ENCODE measurements around the gene INSIG1.

INSIG1 gene

DNA sequence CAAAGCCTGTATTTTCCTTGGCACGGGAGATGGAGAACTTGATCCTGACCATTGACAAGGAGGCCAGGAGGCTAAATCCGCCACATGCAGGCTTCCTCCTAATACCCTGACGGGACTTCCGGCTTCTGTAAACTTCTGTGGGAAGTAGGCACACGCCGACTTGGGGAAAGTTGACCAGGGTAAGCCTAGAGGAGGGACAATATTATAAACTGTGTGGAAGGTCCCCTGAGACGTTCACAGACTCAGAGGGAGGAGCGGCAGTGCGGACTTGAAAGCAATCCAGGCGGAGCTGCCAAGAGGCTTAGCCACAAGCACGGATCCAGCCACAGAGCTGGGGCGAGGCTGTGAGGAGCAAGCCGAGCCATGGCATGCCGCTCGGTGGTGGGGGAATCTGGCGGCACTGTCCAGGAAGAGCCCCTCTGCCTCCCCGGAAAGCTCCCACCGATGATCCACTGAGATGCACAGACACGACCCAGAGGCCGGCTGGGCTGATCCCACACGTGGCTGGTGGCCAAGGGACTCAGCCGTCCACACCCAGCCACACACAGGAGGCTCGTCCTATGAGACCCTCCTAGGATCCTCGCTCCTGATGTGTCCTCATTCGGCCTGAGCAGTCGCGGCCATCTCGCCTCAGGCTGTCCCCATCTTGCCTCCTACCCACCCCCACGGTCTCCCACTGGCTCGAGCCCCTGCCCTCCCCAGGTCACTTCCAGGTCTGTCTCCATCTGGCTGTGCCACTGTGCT is 40.0 kb upstream of the INSIG1 start:
- Histone ChIP-seq H3K9me3 (ENCODE audit: control insufficient read depth in 2 of 2, low read length in 2 of 2) (no peaks in the 10 kb centered on the region), H3K4me1 (ENCODE audit: control insufficient read depth, insufficient read depth, low read length) (peaks cover 4% of the 10 kb centered on the region), H3K27me3 (ENCODE audit: control insufficient read depth in 1 of 2, insufficient read depth in 2 of 2, low read length in 2 of 2) (peaks cover 3 to 7% of the 10 kb centered on the region in 2 donors), H3K9ac (ENCODE audit: low read length in 2 of 2) (no peak overlapping the region), H3K27ac (ENCODE audit: low read length) (no peak overlapping the region), H3K4me3 (ENCODE audit: low read length in 2 of 2) (no peak overlapping the region), H3K36me3 (ENCODE audit: control insufficient read depth in 2 of 2, insufficient read depth in 2 of 2, low read length in 2 of 2) (no peaks in the 10 kb centered on the region)

DNA sequence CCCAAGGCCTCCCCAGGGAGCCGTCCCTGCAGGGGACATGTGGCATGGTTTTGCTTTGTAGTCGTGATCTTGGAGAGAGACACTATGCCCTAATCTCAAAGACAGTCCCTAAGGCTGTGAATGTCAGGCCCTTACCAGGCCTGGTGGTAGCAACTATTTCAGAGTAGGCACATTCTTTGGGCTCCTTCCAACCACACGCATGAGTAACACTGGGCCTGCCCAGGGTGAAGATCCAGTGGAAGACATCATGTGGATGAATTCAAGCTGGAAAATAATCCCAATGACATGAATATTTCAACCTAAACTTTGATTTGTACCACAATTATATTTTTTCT is 39.5 kb upstream of the INSIG1 start:
- H3K27me3 ChIP-seq (ENCODE audit: control insufficient read depth in 1 of 2, insufficient read depth in 2 of 2, low read length in 2 of 2), result peaks cover 3 to 7% of the 10 kb centered on the region in 2 donors
- H3K4me3 ChIP-seq (ENCODE audit: low read length in 2 of 2), result no peak overlapping the region
- no peak overlapping the region for H3K27ac ChIP-seq (ENCODE audit: low read length)
- H3K4me1 ChIP-seq (ENCODE audit: control insufficient read depth, insufficient read depth, low read length), result peaks cover 4% of the 10 kb centered on the region
- H3K9ac ChIP-seq (ENCODE audit: low read length in 2 of 2), result no peak overlapping the region
- H3K9me3 ChIP-seq (ENCODE audit: control insufficient read depth in 2 of 2, low read length in 2 of 2), result no peaks in the 10 kb centered on the region
- no peaks in the 10 kb centered on the region for H3K36me3 ChIP-seq (ENCODE audit: control insufficient read depth in 2 of 2, insufficient read depth in 2 of 2, low read length in 2 of 2)

DNA sequence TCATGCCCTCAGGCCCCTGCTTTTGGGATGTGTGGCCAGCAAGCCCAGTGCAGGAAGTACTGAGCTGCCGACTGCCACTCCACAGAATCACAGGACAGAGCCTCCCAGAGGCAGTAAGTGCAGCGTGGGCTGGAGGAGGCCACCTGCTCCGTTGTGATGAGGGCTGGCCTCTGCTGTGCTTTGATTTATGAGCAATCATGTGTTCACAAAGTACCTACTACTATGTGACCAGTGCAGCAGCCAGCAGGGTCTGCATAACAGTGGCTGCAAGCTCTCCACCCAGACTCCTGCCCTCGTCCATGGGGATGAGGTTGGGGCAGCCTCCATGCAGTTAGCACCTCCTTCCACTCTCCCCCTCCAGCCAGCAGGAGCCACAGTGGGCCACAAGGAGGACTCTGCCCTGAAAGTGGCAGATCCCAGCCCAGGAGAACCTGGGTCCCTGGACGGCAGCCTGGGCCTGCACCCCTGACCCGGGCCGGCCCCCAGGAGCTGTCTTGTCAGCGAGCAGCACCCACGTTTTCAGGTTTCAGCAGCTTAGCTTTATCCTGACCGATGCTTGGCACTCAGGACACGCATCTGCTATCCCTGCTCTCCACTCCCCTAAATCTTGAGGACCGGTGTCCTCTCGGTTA is 37.7 kb upstream of the INSIG1 start:
- Histone ChIP-seq H3K36me3 (ENCODE audit: control insufficient read depth in 2 of 2, insufficient read depth in 2 of 2, low read length in 2 of 2) (no peaks in the 10 kb centered on the region), H3K4me1 (ENCODE audit: control insufficient read depth, insufficient read depth, low read length) (peaks cover 4% of the 10 kb centered on the region), H3K27ac (ENCODE audit: low read length) (no peak overlapping the region), H3K9me3 (ENCODE audit: control insufficient read depth in 2 of 2, low read length in 2 of 2) (no peaks in the 10 kb centered on the region), H3K9ac (ENCODE audit: low read length in 2 of 2) (no peak overlapping the region), H3K27me3 (ENCODE audit: control insufficient read depth in 1 of 2, insufficient read depth in 2 of 2, low read length in 2 of 2) (peaks cover 3 to 16% of the 10 kb centered on the region in 2 donors), H3K4me3 (ENCODE audit: low read length in 2 of 2) (no peak overlapping the region)

DNA sequence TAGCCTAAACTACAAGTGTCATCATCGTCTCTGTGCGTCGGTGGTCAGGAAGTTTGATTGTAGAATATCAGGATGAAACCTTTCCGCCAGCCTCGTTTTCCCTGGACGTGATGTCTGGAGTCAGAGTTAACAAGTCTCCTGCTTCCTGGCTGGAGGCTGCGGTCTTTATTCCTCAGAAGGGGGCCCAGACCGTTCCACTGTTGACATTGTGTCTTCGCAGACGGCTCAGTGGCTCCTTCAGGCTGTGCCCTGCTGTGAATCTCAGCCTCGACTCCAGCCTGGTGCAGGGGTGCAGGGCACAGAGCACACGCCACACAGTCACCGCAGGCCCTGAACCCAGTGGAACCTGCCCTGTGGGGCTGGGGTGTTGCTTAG is 37.2 kb upstream of the INSIG1 start:
- H3K4me3 ChIP-seq (ENCODE audit: low read length in 2 of 2), result no peak overlapping the region

DNA sequence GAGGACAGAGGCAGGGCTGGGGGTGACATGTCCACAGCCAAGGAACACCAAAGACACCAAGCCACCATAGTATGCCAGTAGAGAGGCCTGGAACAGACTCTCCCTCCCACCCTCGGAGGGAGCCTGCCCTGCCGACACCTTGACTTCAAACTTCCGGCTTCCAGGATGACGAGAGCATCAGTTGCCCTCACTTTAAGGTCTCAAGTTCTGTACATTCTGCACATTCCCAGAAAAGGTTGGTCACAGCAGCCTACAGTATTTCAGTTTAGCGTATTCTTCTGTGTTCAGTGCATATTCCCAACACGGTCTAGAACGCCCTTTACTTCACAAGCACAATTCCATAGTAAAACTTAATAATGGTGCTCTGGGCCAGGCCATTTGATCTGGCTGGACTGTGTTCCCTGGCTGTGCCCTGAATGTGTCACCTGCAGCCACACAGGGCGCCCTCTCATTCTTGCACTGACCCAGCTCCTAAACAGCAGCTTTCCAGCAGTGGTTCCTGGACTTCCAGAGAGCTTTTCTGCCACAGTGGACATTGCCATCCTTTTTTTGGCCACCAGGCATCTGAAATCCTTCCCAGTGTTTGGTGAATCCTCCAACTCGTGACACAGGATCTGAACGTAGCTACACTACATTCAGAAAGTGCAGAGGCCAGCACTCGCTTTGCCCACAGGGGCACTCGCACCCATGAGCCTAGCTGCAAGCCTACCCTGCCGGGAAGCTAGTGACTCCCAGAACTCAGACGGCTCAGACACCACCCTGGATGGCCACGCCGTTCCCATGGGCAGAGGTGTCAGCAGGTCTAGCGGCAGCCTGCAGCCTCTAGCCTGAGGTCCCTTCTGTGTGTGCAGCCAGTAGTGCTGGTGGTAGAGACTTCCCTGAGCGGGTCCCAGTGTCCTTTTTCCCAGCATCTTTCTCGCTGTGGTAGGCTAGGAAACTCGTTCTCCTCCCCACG is 36.4 kb upstream of the INSIG1 start:
- H3K27me3 ChIP-seq (ENCODE audit: control insufficient read depth in 1 of 2, insufficient read depth in 2 of 2, low read length in 2 of 2), result peaks cover 3 to 16% of the 10 kb centered on the region in 2 donors
- no peak overlapping the region for H3K4me3 ChIP-seq (ENCODE audit: low read length in 2 of 2)
- peaks cover 4% of the 10 kb centered on the region for H3K4me1 ChIP-seq (ENCODE audit: control insufficient read depth, insufficient read depth, low read length)
- no peaks in the 10 kb centered on the region for H3K9me3 ChIP-seq (ENCODE audit: control insufficient read depth in 2 of 2, low read length in 2 of 2)
- no peak overlapping the region for H3K9ac ChIP-seq (ENCODE audit: low read length in 2 of 2)
- H3K27ac ChIP-seq (ENCODE audit: low read length), result no peak overlapping the region
- H3K36me3 ChIP-seq (ENCODE audit: control insufficient read depth in 2 of 2, insufficient read depth in 2 of 2, low read length in 2 of 2), result no peaks in the 10 kb centered on the region

More for the DNA sequence above, 37.2 kb upstream of the INSIG1 start:
- Histone ChIP-seq H3K9me3 (ENCODE audit: control insufficient read depth in 2 of 2, low read length in 2 of 2) (no peaks in the 10 kb centered on the region), H3K36me3 (ENCODE audit: control insufficient read depth in 2 of 2, insufficient read depth in 2 of 2, low read length in 2 of 2) (no peaks in the 10 kb centered on the region), H3K27me3 (ENCODE audit: control insufficient read depth in 1 of 2, insufficient read depth in 2 of 2, low read length in 2 of 2) (peaks cover 3 to 16% of the 10 kb centered on the region in 2 donors), H3K9ac (ENCODE audit: low read length in 2 of 2) (no peak overlapping the region), H3K4me1 (ENCODE audit: control insufficient read depth, insufficient read depth, low read length) (peaks cover 4% of the 10 kb centered on the region), H3K27ac (ENCODE audit: low read length) (no peak overlapping the region)

DNA sequence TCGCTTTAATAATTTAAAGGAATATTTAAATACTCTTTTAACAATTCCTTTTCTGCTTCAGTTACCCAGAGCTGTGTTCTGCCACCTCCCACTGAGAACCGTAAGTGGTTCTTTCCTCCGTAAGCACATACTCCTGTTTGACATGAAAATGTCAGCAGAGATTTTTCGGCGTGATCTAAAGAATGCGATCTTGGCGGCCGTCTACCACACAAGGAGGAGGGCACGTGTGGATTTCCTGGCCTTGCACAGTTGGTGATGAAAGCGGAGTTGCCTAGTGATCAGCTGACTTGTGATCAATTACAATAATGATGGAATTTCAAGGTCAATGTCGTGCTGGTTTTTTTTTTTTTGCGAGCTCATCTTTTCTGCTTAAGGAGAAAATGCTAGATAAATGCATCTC is 35.6 kb upstream of the INSIG1 start:
- H3K9ac ChIP-seq (ENCODE audit: low read length in 2 of 2), result no peak overlapping the region
- no peak overlapping the region for H3K27ac ChIP-seq (ENCODE audit: low read length)
- H3K27me3 ChIP-seq (ENCODE audit: control insufficient read depth in 1 of 2, insufficient read depth in 2 of 2, low read length in 2 of 2), result peaks cover 3 to 16% of the 10 kb centered on the region in 2 donors
- peaks cover 4% of the 10 kb centered on the region for H3K4me1 ChIP-seq (ENCODE audit: control insufficient read depth, insufficient read depth, low read length)
- no peak overlapping the region for H3K4me3 ChIP-seq (ENCODE audit: low read length in 2 of 2)
- H3K9me3 ChIP-seq (ENCODE audit: control insufficient read depth in 2 of 2, low read length in 2 of 2), result no peaks in the 10 kb centered on the region
- no peaks in the 10 kb centered on the region for H3K36me3 ChIP-seq (ENCODE audit: control insufficient read depth in 2 of 2, insufficient read depth in 2 of 2, low read length in 2 of 2)

DNA sequence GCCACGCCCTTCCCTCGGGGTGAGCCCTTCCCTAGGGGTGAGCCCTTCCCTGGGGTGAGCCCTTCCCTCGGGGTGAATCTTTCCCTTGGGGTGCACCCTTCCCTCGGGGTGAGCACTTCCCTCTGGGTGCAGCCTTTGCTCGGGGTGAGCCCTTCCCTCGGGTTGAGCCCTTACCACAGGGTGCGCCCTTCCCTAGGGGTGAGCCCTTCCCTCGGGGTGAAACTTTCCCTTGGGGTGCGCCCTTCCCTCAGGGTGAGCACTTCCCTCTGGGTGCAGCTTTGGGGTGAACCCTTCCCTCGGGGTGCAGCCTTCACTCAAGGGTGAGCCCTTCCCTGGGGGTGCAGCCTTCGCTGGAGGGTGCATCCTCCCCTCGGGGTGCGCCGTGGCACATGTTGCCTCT is 34.6 kb upstream of the INSIG1 start:
- Histone ChIP-seq H3K36me3 (ENCODE audit: control insufficient read depth in 2 of 2, insufficient read depth in 2 of 2, low read length in 2 of 2) (no peaks in the 10 kb centered on the region), H3K4me3 (ENCODE audit: low read length in 2 of 2) (no peak overlapping the region), H3K27ac (ENCODE audit: low read length) (no peak overlapping the region), H3K27me3 (ENCODE audit: control insufficient read depth in 1 of 2, insufficient read depth in 2 of 2, low read length in 2 of 2) (peaks cover 3 to 14% of the 10 kb centered on the region in 2 donors), H3K9ac (ENCODE audit: low read length in 2 of 2) (no peak overlapping the region), H3K4me1 (ENCODE audit: control insufficient read depth, insufficient read depth, low read length) (peaks cover 1% of the 10 kb centered on the region), H3K9me3 (ENCODE audit: control insufficient read depth in 2 of 2, low read length in 2 of 2) (no peaks in the 10 kb centered on the region)

DNA sequence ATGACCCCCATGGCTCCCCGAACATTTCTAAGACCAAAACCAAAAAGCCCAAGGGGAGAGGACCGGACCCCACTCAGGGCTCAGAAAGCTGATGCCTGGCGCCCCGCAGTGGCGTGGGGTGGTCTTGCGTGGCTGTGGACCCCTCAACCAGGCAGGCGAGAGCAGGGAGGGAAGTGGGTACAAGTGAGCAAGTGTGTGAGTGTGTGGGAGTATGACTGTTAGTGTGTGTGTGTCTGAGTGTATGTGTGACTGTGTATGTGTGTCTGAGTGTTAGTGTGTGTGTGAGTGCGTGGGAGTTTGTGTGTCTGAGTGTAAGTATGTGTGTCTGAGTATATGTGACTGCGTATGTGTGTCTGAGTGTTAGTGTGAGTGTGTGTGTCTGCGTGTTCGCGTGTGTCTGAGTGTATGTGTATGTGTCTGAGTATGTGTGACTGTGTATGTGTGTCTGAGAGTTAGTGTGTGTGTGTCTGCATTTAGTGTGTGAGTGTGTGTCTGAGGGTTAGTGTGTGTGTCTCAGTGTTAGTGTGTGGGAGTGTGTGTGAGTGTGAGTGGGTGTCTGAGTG is 34.0 kb upstream of the INSIG1 start:
- Histone ChIP-seq H3K4me3 (ENCODE audit: low read length in 2 of 2) (no peak overlapping the region), H3K36me3 (ENCODE audit: control insufficient read depth in 2 of 2, insufficient read depth in 2 of 2, low read length in 2 of 2) (no peaks in the 10 kb centered on the region), H3K9ac (ENCODE audit: low read length in 2 of 2) (no peak overlapping the region), H3K4me1 (ENCODE audit: control insufficient read depth, insufficient read depth, low read length) (no peaks in the 10 kb centered on the region), H3K9me3 (ENCODE audit: control insufficient read depth in 2 of 2, low read length in 2 of 2) (no peaks in the 10 kb centered on the region), H3K27me3 (ENCODE audit: control insufficient read depth in 1 of 2, insufficient read depth in 2 of 2, low read length in 2 of 2) (peaks cover 3 to 14% of the 10 kb centered on the region in 2 donors), H3K27ac (ENCODE audit: low read length) (no peak overlapping the region)

DNA sequence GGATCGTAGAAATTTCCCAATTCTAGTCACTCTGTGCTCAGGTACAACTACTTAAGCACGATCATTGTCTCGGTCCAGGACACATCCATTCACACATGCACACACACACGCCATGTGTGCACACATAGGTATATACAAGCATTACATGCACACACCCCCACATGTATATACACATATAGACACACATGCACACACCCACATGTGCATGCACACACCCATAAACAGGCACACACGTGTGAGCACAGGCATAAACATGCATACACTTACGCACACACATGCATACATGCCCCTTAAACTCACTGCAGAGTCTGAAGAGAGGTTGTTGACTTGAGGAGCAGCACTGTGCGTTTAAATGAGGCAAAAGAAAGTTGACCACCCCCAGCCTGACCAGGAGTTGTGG is 32.5 kb upstream of the INSIG1 start:
- no peaks in the 10 kb centered on the region for H3K4me1 ChIP-seq (ENCODE audit: control insufficient read depth, insufficient read depth, low read length)
- H3K36me3 ChIP-seq (ENCODE audit: control insufficient read depth in 2 of 2, insufficient read depth in 2 of 2, low read length in 2 of 2), result no peaks in the 10 kb centered on the region
- H3K27me3 ChIP-seq (ENCODE audit: control insufficient read depth in 1 of 2, insufficient read depth in 2 of 2, low read length in 2 of 2), result peaks cover 3 to 14% of the 10 kb centered on the region in 2 donors
- no peak overlapping the region for H3K9ac ChIP-seq (ENCODE audit: low read length in 2 of 2)
- no peak overlapping the region for H3K27ac ChIP-seq (ENCODE audit: low read length)
- H3K4me3 ChIP-seq (ENCODE audit: low read length in 2 of 2), result no peak overlapping the region
- no peaks in the 10 kb centered on the region for H3K9me3 ChIP-seq (ENCODE audit: control insufficient read depth in 2 of 2, low read length in 2 of 2)

DNA sequence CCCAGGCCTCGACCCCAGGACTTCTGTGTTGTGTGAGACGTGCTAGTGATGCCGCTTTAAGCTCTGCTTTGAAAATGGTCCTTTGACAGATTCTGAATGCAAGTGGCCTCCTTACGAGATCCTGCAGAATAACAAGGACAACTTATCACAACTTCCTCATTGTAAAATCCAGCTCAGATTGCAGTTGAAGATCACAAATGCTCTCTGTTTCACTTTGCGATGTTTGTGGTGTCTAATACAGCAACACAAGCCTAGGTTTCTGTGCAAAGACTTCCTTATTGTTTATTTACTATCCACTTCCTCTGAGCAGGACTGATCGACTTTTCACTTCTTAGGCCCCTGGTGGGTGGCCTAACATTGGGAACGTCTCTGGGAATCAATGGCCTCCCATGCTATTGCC is 31.7 kb upstream of the INSIG1 start:
- Histone ChIP-seq H3K9me3 (ENCODE audit: control insufficient read depth in 2 of 2, low read length in 2 of 2) (no peaks in the 10 kb centered on the region), H3K4me1 (ENCODE audit: control insufficient read depth, insufficient read depth, low read length) (no peaks in the 10 kb centered on the region), H3K27ac (ENCODE audit: low read length) (no peak overlapping the region), H3K27me3 (ENCODE audit: control insufficient read depth in 1 of 2, insufficient read depth in 2 of 2, low read length in 2 of 2) (peaks cover 0 to 8% of the 10 kb centered on the region in 2 donors), H3K36me3 (ENCODE audit: control insufficient read depth in 2 of 2, insufficient read depth in 2 of 2, low read length in 2 of 2) (no peaks in the 10 kb centered on the region), H3K4me3 (ENCODE audit: low read length in 2 of 2) (no peak overlapping the region), H3K9ac (ENCODE audit: low read length in 2 of 2) (no peak overlapping the region)

All from stomach smooth muscle (tissue), 2 donors.